ENCODE data around the gene ZNF831.

- TF ChIP-seq EZH2phosphoT487 (IDR thresholded peaks at IDR 0.05; ENCODE audit: borderline replicate concordance, low read length) = no peak
- no peak for TF ChIP-seq CTCF (IDR thresholded peaks at IDR 0.05; ENCODE audit: low read depth, low read length, poor library complexity, severe bottlenecking)
Observed at GRCh38 chr20:59195316-59195993, 31.8 kb downstream of the ZNF831 start.
